Measurements from ENCODE around the gene DMD.

DMD gene

DNA sequence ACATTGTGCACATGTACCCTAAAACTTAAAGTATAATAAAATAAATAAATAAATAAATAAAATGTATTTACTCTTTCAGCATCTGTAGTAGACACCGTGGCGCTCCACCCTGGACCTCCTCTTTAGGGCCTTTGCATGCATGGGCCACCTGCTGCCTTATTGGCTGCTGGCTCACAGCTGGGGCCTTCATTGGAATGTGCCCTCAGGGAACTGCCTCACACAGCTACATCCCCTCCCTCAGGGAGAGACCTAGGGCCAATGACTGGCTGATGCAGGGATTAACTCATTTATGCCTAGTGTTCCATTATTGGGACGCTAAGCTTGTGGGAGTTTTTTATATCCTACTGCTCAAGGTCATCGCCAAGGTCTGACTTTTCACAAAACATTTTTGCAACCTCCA lies 1836.6 kb downstream of the DMD start:
- TF ChIP-seq SIN3A (IDR thresholded peaks at IDR 0.05; ENCODE audit: borderline replicate concordance, insufficient read depth, low read length) = no peak
- TF ChIP-seq, protein P1, sequence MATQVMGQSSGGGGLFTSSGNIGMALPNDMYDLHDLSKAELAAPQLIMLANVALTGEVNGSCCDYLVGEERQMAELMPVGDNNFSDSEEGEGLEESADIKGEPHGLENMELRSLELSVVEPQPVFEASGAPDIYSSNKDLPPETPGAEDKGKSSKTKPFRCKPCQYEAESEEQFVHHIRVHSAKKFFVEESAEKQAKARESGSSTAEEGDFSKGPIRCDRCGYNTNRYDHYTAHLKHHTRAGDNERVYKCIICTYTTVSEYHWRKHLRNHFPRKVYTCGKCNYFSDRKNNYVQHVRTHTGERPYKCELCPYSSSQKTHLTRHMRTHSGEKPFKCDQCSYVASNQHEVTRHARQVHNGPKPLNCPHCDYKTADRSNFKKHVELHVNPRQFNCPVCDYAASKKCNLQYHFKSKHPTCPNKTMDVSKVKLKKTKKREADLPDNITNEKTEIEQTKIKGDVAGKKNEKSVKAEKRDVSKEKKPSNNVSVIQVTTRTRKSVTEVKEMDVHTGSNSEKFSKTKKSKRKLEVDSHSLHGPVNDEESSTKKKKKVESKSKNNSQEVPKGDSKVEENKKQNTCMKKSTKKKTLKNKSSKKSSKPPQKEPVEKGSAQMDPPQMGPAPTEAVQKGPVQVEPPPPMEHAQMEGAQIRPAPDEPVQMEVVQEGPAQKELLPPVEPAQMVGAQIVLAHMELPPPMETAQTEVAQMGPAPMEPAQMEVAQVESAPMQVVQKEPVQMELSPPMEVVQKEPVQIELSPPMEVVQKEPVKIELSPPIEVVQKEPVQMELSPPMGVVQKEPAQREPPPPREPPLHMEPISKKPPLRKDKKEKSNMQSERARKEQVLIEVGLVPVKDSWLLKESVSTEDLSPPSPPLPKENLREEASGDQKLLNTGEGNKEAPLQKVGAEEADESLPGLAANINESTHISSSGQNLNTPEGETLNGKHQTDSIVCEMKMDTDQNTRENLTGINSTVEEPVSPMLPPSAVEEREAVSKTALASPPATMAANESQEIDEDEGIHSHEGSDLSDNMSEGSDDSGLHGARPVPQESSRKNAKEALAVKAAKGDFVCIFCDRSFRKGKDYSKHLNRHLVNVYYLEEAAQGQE (IDR thresholded peaks at IDR 0.05; ENCODE audit: insufficient read depth in 1 of 2, low read depth in 2 of 2, low read length in 2 of 2) = no peak
- TF ChIP-seq FOXP2 (optimal IDR thresholded peaks at IDR 0.05; ENCODE audit: borderline replicate concordance, extremely low read depth, extremely low read length, insufficient read depth) = no peak
- no peak for TF ChIP-seq TAF1 (IDR thresholded peaks at IDR 0.05; ENCODE audit: borderline replicate concordance, insufficient read depth, low read length)
- no peak for TF ChIP-seq POLR2AphosphoS5 (IDR thresholded peaks at IDR 0.05; ENCODE audit: low read depth, low read length)

DNA sequence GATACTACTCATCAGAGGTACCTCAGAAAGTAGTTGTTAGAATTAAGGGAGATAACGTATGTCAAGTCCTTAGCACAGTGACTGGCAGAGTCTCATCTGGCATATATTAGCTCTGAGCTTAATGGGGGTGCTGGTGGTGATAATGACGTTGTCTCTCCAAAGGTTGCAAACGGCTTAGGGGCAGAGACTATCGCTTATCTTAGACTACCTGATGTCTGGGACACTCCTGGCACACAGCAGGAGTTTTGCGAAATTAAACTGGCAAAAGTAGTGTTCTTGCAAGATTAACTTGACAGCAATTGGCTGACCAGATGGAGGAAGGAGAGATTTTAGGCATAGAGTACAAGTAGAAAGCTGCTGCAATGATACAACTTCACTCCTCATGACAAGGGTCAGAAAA lies 1839.4 kb downstream of the DMD start:
- TF ChIP-seq, protein P1 (IDR thresholded peaks at IDR 0.05; ENCODE audit: insufficient read depth in 1 of 2, low read depth in 2 of 2, low read length in 2 of 2) = no peak
- no peak for TF ChIP-seq TAF1 (IDR thresholded peaks at IDR 0.05; ENCODE audit: borderline replicate concordance, insufficient read depth, low read length)
- TF ChIP-seq POLR2AphosphoS5 (IDR thresholded peaks at IDR 0.05; ENCODE audit: low read depth, low read length) = no peak
- TF ChIP-seq SIN3A (IDR thresholded peaks at IDR 0.05; ENCODE audit: borderline replicate concordance, insufficient read depth, low read length) = no peak
- TF ChIP-seq FOXP2 (optimal IDR thresholded peaks at IDR 0.05; ENCODE audit: borderline replicate concordance, extremely low read depth, extremely low read length, insufficient read depth) = no peak

DNA sequence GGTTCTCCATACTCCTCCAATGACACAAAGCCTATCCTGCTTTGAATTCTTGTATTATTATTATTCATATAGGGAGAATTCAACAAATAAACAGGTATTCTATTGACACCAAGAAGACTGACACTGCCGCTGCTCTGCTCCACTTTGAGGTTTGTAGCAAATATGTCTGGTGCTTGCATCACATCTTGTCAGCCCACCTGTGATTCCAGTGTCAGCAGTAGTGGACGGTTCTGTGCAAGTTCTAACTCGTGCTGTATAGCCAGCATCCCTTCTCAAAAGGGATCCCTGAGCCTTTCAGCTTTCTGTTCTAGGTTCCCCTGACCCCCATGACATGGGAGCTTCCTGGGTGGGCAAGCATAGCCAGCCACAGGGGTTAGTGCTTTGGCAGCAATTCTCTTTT lies 1843.5 kb downstream of the DMD start:
- TF ChIP-seq FOXP2 (optimal IDR thresholded peaks at IDR 0.05; ENCODE audit: borderline replicate concordance, extremely low read depth, extremely low read length, insufficient read depth) = no peak
- no peak for TF ChIP-seq POLR2AphosphoS5 (IDR thresholded peaks at IDR 0.05; ENCODE audit: low read depth, low read length)
- no peak for TF ChIP-seq TAF1 (IDR thresholded peaks at IDR 0.05; ENCODE audit: borderline replicate concordance, insufficient read depth, low read length)
- TF ChIP-seq, protein P1 (IDR thresholded peaks at IDR 0.05; ENCODE audit: insufficient read depth in 1 of 2, low read depth in 2 of 2, low read length in 2 of 2) = no peak
- no peak for TF ChIP-seq SIN3A (IDR thresholded peaks at IDR 0.05; ENCODE audit: borderline replicate concordance, insufficient read depth, low read length)

DNA sequence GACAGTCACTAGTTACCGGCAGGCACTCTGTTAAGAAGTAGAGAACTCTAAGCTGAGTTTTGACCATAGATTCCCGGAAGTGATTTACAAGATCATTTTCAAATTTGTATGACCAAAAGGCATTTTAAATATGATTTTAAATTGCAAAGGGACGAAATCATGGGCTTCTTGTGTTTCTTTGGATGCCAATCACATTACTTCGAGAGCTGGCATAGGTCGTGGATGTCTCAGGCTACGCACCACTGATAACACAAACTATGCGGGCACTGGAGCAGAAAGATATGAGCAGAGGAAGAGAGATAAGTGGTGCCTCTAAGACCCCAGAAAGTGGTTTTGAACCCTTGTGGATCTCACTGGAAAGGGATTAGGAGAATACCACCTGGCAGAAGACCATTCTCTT lies 1845.3 kb downstream of the DMD start:
- TF ChIP-seq SIN3A (IDR thresholded peaks at IDR 0.05; ENCODE audit: borderline replicate concordance, insufficient read depth, low read length) (no peak), TAF1 (IDR thresholded peaks at IDR 0.05; ENCODE audit: borderline replicate concordance, insufficient read depth, low read length) (no peak), FOXP2 (optimal IDR thresholded peaks at IDR 0.05; ENCODE audit: borderline replicate concordance, extremely low read depth, extremely low read length, insufficient read depth) (no peak)
- TF ChIP-seq, protein P1 (IDR thresholded peaks at IDR 0.05; ENCODE audit: insufficient read depth in 1 of 2, low read depth in 2 of 2, low read length in 2 of 2) = no peak
